Measurements from ENCODE around the gene HAS3.
"Not testable (repeated sequence)": the region's sequence is repeated elsewhere in the genome, so short reads cannot be mapped to it uniquely, and the experiment has no call there.

HAS3 gene

GRCh38 chr16:69132424-69133252 lies 27.2 kb downstream of the HAS3 start, which contains the start of the genes CHTF8 and UTP4:
TSS of gene CHTF8 (minus strand) at chr16:69132588. CDS start at chr16:69121458, 11,130 bp downstream.
TSS of gene UTP4 (plus strand) at chr16:69132649. CDS start at chr16:69133460, 811 bp downstream.
- TF ChIP-seq, protein P1, sequence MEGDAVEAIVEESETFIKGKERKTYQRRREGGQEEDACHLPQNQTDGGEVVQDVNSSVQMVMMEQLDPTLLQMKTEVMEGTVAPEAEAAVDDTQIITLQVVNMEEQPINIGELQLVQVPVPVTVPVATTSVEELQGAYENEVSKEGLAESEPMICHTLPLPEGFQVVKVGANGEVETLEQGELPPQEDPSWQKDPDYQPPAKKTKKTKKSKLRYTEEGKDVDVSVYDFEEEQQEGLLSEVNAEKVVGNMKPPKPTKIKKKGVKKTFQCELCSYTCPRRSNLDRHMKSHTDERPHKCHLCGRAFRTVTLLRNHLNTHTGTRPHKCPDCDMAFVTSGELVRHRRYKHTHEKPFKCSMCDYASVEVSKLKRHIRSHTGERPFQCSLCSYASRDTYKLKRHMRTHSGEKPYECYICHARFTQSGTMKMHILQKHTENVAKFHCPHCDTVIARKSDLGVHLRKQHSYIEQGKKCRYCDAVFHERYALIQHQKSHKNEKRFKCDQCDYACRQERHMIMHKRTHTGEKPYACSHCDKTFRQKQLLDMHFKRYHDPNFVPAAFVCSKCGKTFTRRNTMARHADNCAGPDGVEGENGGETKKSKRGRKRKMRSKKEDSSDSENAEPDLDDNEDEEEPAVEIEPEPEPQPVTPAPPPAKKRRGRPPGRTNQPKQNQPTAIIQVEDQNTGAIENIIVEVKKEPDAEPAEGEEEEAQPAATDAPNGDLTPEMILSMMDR (conservative IDR thresholded peaks at IDR 0.05; ENCODE audit: low read length): no peak
- TF ChIP-seq EZH2phosphoT487 (IDR thresholded peaks at IDR 0.05; ENCODE audit: borderline replicate concordance): no peak
- H3K4me1 ChIP-seq (ENCODE audit: insufficient read depth, low read length, poor library complexity, severe bottlenecking): peaks cover 50% of the 10 kb centered on the region
- H3K36me3 ChIP-seq (ENCODE audit: insufficient read depth, low read length): peaks cover 9% of the 10 kb centered on the region; the same call in 1 of the 2 replicates

DNA sequence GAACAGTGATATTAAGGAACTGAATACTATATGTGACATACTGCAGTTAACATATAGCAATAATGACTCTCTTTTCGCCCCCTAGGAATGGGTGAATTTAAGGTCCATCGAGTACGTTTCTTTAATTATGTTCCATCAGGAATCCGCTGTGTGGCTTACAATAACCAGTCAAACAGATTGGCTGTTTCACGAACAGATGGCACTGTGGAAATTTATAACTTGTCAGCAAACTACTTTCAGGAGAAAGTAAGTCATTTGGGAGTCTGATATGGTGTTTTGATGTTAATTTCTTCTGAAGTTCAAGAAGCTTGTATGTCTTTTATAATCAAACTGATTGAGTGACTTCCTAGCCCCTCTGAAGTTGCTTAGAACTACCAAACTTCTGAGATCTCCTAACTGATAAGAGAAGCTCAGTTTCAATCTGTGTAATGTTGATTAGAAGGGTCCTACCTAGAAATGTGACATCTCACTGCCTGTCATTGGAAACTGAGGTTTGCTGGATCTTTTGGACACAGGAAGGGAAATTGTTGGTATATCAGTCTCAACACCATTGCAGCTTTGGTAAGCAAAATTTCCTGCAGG lies 28.0 kb downstream of the HAS3 start:
- Histone ChIP-seq H3K4me3 (ENCODE audit: low read length, poor library complexity, severe bottlenecking) (peak overlapping the region; percentile 96), H3F3A (ENCODE audit: low read depth) (no peaks in the 10 kb centered on the region; the same call in 1 of the 2 replicates), H3K79me2 (ENCODE audit: insufficient read depth, low read length) (peaks cover 89% of the 10 kb centered on the region), H3K9ac (ENCODE audit: low read depth, low read length, poor library complexity, severe bottlenecking) (peak overlapping the region; percentile 83), H3K4me2 (ENCODE audit: low read depth, low read length, poor library complexity, severe bottlenecking) (peak overlapping the region; percentile 93), H3K9me2 (replicated peaks; ENCODE audit: low read depth, low read length) (no peaks in the 10 kb centered on the region), H3K27me3 (ENCODE audit: insufficient read depth, low read length, poor library complexity, severe bottlenecking) (peaks cover 5% of the 10 kb centered on the region), H3K9me3 (ENCODE audit: insufficient read depth, low read depth, low read length) (no peaks in the 10 kb centered on the region), H3K4me1 (ENCODE audit: insufficient read depth, low read length, poor library complexity, severe bottlenecking) (peaks cover 50% of the 10 kb centered on the region), H3K36me3 (ENCODE audit: insufficient read depth, low read length) (peaks cover 17% of the 10 kb centered on the region; the same call in 1 of the 2 replicates), H4K20me1 (ENCODE audit: insufficient read depth, low read length, poor library complexity, severe bottlenecking) (peaks cover 48% of the 10 kb centered on the region), H2AFZ (ENCODE audit: low read length) (no peak overlapping the region)
- TF ChIP-seq, protein P1 (conservative IDR thresholded peaks at IDR 0.05; ENCODE audit: low read length): no peak
- TF ChIP-seq EZH2phosphoT487 (IDR thresholded peaks at IDR 0.05; ENCODE audit: borderline replicate concordance): no peak

More at GRCh38 chr16:69132424-69133252, 27.2 kb downstream of the HAS3 start, which contains the start of the genes CHTF8 and UTP4:
- no peaks in the 10 kb centered on the region for H3K9me3 ChIP-seq (ENCODE audit: insufficient read depth, low read depth, low read length)
- no peaks in the 10 kb centered on the region; the same call in 1 of the 2 replicates for H3F3A ChIP-seq (ENCODE audit: low read depth)
- peak within 1 kb of the TSS; percentile 100 for H3K9ac ChIP-seq (ENCODE audit: low read depth, low read length, poor library complexity, severe bottlenecking)
- H3K79me2 ChIP-seq (ENCODE audit: insufficient read depth, low read length): peaks cover 93% of the 10 kb centered on the region
- peaks cover 46% of the 10 kb centered on the region for H4K20me1 ChIP-seq (ENCODE audit: insufficient read depth, low read length, poor library complexity, severe bottlenecking)
- peak within 1 kb of the TSS; percentile 96 for H3K4me3 ChIP-seq (ENCODE audit: low read length, poor library complexity, severe bottlenecking)
- peaks cover 5% of the 10 kb centered on the region for H3K27me3 ChIP-seq (ENCODE audit: insufficient read depth, low read length, poor library complexity, severe bottlenecking)
- no peaks in the 10 kb centered on the region for H3K9me2 ChIP-seq (replicated peaks; ENCODE audit: low read depth, low read length)
- peak within 1 kb of the TSS; percentile 98 for H3K4me2 ChIP-seq (ENCODE audit: low read depth, low read length, poor library complexity, severe bottlenecking)
- H2AFZ ChIP-seq (ENCODE audit: low read length): peak within 1 kb of the TSS; percentile 97

DNA sequence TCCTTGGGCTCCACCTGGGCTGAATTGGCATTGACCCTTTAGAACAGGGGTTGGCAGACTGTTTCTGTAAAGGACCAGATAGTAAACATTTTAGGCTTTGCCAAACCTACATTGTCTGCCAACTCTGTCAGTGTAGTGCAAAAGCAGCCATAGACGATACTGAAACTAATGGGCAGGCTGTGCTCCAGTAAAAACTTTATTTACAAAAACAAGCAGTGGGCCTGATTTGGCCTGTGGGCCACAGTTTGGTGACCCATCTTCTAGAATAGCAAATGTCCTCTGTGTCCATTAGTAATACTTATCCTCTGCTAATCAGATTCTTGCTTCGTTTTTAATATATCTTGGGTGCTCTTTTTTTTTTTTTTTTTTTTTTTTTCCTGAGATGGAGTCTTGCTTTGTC lies 33.2 kb downstream of the HAS3 start:
- Histone ChIP-seq H4K20me1 (ENCODE audit: insufficient read depth, low read length, poor library complexity, severe bottlenecking) (peaks cover 17% of the 10 kb centered on the region), H3K9ac (ENCODE audit: low read depth, low read length, poor library complexity, severe bottlenecking) (no peak overlapping the region), H3K9me3 (ENCODE audit: insufficient read depth, low read depth, low read length) (no peaks in the 10 kb centered on the region), H3F3A (ENCODE audit: low read depth) (no peaks in the 10 kb centered on the region), H3K36me3 (ENCODE audit: insufficient read depth, low read length) (peaks cover 61% of the 10 kb centered on the region), H3K9me2 (replicated peaks; ENCODE audit: low read depth, low read length) (no peaks in the 10 kb centered on the region), H3K4me1 (ENCODE audit: insufficient read depth, low read length, poor library complexity, severe bottlenecking) (peaks cover 28% of the 10 kb centered on the region), H2AFZ (ENCODE audit: low read length) (no peak overlapping the region), H3K4me3 (ENCODE audit: low read length, poor library complexity, severe bottlenecking) (no peak overlapping the region), H3K27me3 (ENCODE audit: insufficient read depth, low read length, poor library complexity, severe bottlenecking) (no peaks in the 10 kb centered on the region), H3K79me2 (ENCODE audit: insufficient read depth, low read length) (peaks cover 47% of the 10 kb centered on the region), H3K4me2 (ENCODE audit: low read depth, low read length, poor library complexity, severe bottlenecking) (no peak overlapping the region)
- no peak for TF ChIP-seq EZH2phosphoT487 (IDR thresholded peaks at IDR 0.05; ENCODE audit: borderline replicate concordance)
- TF ChIP-seq, protein P1 (conservative IDR thresholded peaks at IDR 0.05; ENCODE audit: low read length): no peak

DNA sequence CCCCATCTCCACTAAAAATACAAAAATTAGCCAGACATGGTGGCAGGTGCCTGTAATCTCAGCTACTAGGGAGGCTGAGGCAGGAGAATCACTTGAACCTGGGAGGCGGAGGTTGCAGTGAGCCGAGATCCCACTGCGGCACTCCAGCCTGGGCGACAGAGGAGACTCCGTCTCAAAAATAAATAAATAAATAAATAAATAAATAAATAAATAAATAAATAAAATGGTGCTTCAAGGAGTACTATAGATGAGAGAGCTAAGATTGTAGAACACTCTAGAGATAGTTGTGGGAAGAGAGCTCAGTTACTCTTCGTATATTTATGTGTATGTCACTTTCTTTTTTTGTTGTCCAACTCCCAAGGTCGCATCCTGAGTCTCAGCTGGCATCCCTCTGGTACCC lies 34.0 kb downstream of the HAS3 start:
- not testable (repeated sequence) for H3K4me2 ChIP-seq (ENCODE audit: low read depth, low read length, poor library complexity, severe bottlenecking); H3K27me3 ChIP-seq (ENCODE audit: insufficient read depth, low read length, poor library complexity, severe bottlenecking); H3K9me3 ChIP-seq (ENCODE audit: insufficient read depth, low read depth, low read length); H3K9ac ChIP-seq (ENCODE audit: low read depth, low read length, poor library complexity, severe bottlenecking); H3K4me3 ChIP-seq (ENCODE audit: low read length, poor library complexity, severe bottlenecking); H3K9me2 ChIP-seq (replicated peaks; ENCODE audit: low read depth, low read length); H2AFZ ChIP-seq (ENCODE audit: low read length); H3F3A ChIP-seq (ENCODE audit: low read depth)
- Histone ChIP-seq H3K4me1 (ENCODE audit: insufficient read depth, low read length, poor library complexity, severe bottlenecking) (peaks cover 19% of the 10 kb centered on the region), H4K20me1 (ENCODE audit: insufficient read depth, low read length, poor library complexity, severe bottlenecking) (peaks cover 14% of the 10 kb centered on the region), H3K36me3 (ENCODE audit: insufficient read depth, low read length) (peaks cover 65% of the 10 kb centered on the region), H3K79me2 (ENCODE audit: insufficient read depth, low read length) (peaks cover 38% of the 10 kb centered on the region)
